Suprapubic skin (tissue), 4 donors: ENCODE data around the gene DIMT1.

ENCODE experiments used
- EP300 ChIP-seq: sonication (generic); formaldehyde crosslinking; IDR thresholded peaks from one replicate; pipeline ENCODE4 v1.6.1; 2017; ENCODE audit warnings: antibody characterized with exemption
- POLR2A ChIP-seq, 2 donors: fragments of 450-650 bp; IDR thresholded peaks; one replicate each; pipeline ENCODE4 v1.6.1; 2017; ENCODE audit warnings: antibody characterized with exemption in 2 of 2, mild to moderate bottlenecking in 2 of 2, moderate library complexity in 2 of 2
- POLR2AphosphoS5 ChIP-seq, 3 donors: sonication (generic); formaldehyde crosslinking; IDR thresholded peaks; one replicate each; pipeline ENCODE4 v1.6.1; 2017; ENCODE audit warnings: antibody characterized with exemption in 3 of 3
- TF ChIP-seq, protein P1 (sequence below), 2 donors: fragments of 200-600 bp in 1 of 2; fragments of 450-650 bp in 1 of 2; sonication (generic) in 1 of 2; IDR thresholded peaks; one replicate each; pipeline ENCODE4 v1.5.1; 2016 to 2019; ENCODE audit warnings: antibody characterized with exemption in 2 of 2, mild to moderate bottlenecking in 1 of 2, moderate library complexity in 1 of 2

DNA sequence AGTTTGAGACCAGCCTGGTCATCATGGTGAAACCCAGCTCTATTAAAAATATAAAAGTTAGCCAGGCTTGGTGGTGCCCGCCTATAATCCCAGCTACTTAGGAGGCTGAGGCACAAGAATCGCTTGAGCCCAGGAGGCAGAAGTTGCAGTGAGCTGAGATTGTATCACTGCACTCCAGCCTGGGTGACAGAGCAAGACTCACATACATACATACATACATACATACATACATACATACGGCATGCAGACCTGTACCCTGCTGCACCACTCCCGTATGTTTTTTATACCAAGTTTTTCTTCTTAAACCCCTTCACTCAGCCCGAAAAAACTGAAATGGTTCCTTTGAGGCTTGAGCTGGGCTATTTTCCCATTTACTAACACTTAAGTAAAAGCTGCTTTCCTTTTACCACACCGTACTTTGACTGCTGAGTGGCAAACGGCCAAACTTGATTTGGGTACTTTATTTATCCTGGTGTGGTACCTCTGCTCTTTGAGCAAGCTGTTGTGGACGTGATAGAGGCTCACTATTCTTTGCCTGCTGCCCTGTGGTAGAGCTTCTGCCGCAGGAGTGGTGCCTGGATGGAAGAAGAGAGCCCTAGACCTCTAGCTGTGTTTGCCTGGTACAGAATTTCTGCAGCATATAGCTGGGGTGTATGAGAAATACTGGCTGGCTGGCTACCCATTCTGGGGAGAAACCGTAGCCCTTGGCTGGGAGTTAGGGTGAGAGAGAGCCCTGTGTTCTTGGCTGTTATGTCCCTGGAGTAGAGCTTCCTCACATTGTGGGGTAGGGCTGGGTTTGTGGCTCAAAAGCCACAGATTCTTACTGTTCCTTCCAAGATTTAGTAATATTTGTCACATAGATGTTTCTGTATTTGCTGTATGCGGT lies 28.3 kb upstream of the DIMT1 start:
- TF ChIP-seq, protein P1, sequence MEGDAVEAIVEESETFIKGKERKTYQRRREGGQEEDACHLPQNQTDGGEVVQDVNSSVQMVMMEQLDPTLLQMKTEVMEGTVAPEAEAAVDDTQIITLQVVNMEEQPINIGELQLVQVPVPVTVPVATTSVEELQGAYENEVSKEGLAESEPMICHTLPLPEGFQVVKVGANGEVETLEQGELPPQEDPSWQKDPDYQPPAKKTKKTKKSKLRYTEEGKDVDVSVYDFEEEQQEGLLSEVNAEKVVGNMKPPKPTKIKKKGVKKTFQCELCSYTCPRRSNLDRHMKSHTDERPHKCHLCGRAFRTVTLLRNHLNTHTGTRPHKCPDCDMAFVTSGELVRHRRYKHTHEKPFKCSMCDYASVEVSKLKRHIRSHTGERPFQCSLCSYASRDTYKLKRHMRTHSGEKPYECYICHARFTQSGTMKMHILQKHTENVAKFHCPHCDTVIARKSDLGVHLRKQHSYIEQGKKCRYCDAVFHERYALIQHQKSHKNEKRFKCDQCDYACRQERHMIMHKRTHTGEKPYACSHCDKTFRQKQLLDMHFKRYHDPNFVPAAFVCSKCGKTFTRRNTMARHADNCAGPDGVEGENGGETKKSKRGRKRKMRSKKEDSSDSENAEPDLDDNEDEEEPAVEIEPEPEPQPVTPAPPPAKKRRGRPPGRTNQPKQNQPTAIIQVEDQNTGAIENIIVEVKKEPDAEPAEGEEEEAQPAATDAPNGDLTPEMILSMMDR (IDR thresholded peaks at IDR 0.05): no peak
- TF ChIP-seq POLR2A (IDR thresholded peaks at IDR 0.05) (no peak), EP300 (no peak), POLR2AphosphoS5 (IDR thresholded peaks at IDR 0.05) (no peak)
